Measurements from ENCODE around the gene MXRA7. TPM values are rescaled to one million over a fixed set of nuclear protein-coding genes. Genes with fewer than 3 reads are reported as not detected.

Gene MXRA7
- total and polyA plus RNA-seq, 2 donors (not counting 1 experiment from before 2014, with no cell fraction given), result 5.5 to 16.1 TPM

DNA sequence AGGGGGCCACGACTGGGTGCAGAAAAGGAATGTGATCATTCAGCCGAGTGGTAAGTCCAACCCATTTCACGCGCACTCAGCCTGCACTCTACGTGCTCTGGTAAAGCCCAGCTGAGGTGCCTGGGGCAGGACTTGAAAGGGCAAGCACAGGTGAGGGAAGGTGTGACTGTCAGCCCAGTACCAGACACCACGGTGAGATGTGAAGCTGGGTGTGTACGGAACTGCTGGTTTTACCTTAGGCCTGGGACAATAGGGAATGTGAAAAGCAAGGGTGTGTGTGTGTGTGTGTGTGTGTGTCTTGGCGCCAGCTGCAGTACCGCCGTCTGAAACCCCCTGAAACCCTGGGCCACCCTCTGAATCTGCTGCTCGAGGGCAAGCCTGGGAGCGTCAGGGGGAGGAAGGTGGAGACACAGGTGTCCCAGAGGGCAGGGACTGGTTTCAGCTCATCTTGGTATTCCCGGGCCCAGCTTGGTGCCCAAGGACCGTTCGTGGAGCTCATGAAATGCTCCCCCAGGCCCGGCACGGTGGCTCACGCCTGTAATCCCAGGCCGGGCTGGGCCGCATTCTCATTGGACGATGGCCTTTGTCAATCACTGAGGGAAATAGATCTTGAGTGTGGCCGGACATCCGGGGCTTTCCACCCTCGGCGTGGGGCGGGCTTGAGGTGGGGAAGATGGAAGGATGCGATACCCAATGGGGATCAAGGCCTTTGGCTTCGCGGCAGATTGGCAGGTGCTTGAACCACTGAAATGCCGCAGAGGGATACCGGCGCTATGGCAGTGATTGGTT is 39.4 kb downstream of the MXRA7 start:
- no peaks in the 10 kb centered on the region for H3K79me2 ChIP-seq (ENCODE audit: control insufficient read depth, insufficient read depth, low read length)
- peak overlapping the region; percentile 66 to 92 (median 84) for H3K4me3 ChIP-seq (ENCODE audit: control extremely low read depth in 1 of 5, extremely low read depth in 1 of 5, insufficient read depth in 1 of 5, low read depth in 2 of 5, low read length in 4 of 5)
- H3K9ac ChIP-seq (ENCODE audit: low read length), result peak overlapping the region; percentile 80
- POLR2A ChIA-PET, result interaction anchor here (0.5 to 1.4 kb wide), 7 partner anchors 47 to 399 kb away, joined by 3 to 6 read pairs (median 3); partner anchors contain the start of gene JMJD6
- peak overlapping the region; percentile 80 to 81 for H3K27ac ChIP-seq (ENCODE audit: low read length in 2 of 2)
- Mint-ChIP-seq H3K27ac (peak overlapping the region; percentile 93), H3K9me3 (ENCODE audit: insufficient read depth) (no peaks in the 10 kb centered on the region), H3K4me3 (peak overlapping the region; percentile 92), H3K4me1 (peaks cover 25% of the 10 kb centered on the region), H3K27me3 (peaks cover 13% of the 10 kb centered on the region)
- peaks cover 10 to 18% of the 10 kb centered on the region in 2 donors for H3K4me1 ChIP-seq (ENCODE audit: control insufficient read depth in 2 of 2, insufficient read depth in 2 of 2, low read length in 2 of 2)
- intact Hi-C loops (cut with micrococcal nuclease), result loop anchor here (1.0 to 5.0 kb wide), 5 partner anchors 39 to 317 kb away; partner anchors contain the start of genes JMJD6, METTL23 and MXRA7
- H3K36me3 ChIP-seq (replicated peaks in 1 of 2; ENCODE audit: control extremely low read depth in 1 of 2, control insufficient read depth in 1 of 2, extremely low read depth in 1 of 2, insufficient read depth in 2 of 2, low read length in 1 of 2), result no peaks in the 10 kb centered on the region
- ATAC-seq (ENCODE audit: low read depth) (peak; percentile 99), DNase-seq (peak; percentile 99)
- H3K9me3 ChIP-seq (ENCODE audit: control extremely low read depth in 1 of 3, control insufficient read depth in 2 of 3, insufficient read depth in 1 of 3, low read length in 2 of 3), result peaks cover 0 to 12% (median 0%) of the 10 kb centered on the region in 3 donors
- TF ChIP-seq, protein P1, sequence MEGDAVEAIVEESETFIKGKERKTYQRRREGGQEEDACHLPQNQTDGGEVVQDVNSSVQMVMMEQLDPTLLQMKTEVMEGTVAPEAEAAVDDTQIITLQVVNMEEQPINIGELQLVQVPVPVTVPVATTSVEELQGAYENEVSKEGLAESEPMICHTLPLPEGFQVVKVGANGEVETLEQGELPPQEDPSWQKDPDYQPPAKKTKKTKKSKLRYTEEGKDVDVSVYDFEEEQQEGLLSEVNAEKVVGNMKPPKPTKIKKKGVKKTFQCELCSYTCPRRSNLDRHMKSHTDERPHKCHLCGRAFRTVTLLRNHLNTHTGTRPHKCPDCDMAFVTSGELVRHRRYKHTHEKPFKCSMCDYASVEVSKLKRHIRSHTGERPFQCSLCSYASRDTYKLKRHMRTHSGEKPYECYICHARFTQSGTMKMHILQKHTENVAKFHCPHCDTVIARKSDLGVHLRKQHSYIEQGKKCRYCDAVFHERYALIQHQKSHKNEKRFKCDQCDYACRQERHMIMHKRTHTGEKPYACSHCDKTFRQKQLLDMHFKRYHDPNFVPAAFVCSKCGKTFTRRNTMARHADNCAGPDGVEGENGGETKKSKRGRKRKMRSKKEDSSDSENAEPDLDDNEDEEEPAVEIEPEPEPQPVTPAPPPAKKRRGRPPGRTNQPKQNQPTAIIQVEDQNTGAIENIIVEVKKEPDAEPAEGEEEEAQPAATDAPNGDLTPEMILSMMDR (IDR thresholded peaks at IDR 0.05), result no peak
- no peak for TF ChIP-seq EZH2 (IDR thresholded peaks at IDR 0.05; ENCODE audit: borderline replicate concordance, insufficient read depth, low read depth, low read length, poor library complexity, severe bottlenecking)
- H4K20me1 ChIP-seq (ENCODE audit: control insufficient read depth, insufficient read depth, low read length, poor library complexity, severe bottlenecking), result no peaks in the 10 kb centered on the region
- H3K4me2 ChIP-seq (replicated peaks; ENCODE audit: low read depth, low read length, poor library complexity, severe bottlenecking), result peak overlapping the region; percentile 73
- peaks cover 0 to 3% (median 1%) of the 10 kb centered on the region in 4 experiments for H3K27me3 ChIP-seq (replicated peaks in 1 of 4; ENCODE audit: control extremely low read depth in 1 of 4, control insufficient read depth in 3 of 4, insufficient read depth in 4 of 4, low read length in 3 of 4)
- CTCF ChIA-PET, result interaction anchor here (0.6 to 1.5 kb wide), 5 partner anchors 10 to 416 kb away, joined by 3 to 7 read pairs (median 3); no protein-coding TSS in a partner anchor
- WGBS (ENCODE audit: insufficient coverage), result 30% methylated on average over 32 of the region's 32 CpGs
- H2AFZ ChIP-seq (ENCODE audit: insufficient read depth, low read depth, low read length, poor library complexity, severe bottlenecking), result peak overlapping the region; percentile 90

Data from B cell (primary cell).